NCI-H2196 treated with DMSO at 0.1 percent for 48 hours (cell line): ENCODE data around the gene LTBP1.
"Not testable (repeated sequence)": the region's sequence is repeated elsewhere in the genome, so short reads cannot be mapped to it uniquely, and the experiment has no call there.

Source experiments
- DNase-seq: peaks from one replicate; lab custom pipeline; 2025; ENCODE audit not compliant: unreplicated experiment; lab: John Stamatoyannopoulos, UW

The LTBP1 gene

GRCh38 chr2:33215983-33216382 is 269.2 kb downstream of the LTBP1 start:
- no peak for DNase-seq

- DNase-seq = no peak
These were observed 269.9 kb downstream of the LTBP1 start for GRCh38 chr2:33216508-33217182.

GRCh38 chr2:33217406-33217805 is 270.7 kb downstream of the LTBP1 start:
- no peak for DNase-seq

- DNase-seq = no peak
These were observed 272.4 kb downstream of the LTBP1 start for GRCh38 chr2:33219114-33219513.

GRCh38 chr2:33219850-33220275 is 273.1 kb downstream of the LTBP1 start:
- no peak for DNase-seq

- DNase-seq = no peak
These were observed 273.8 kb downstream of the LTBP1 start for GRCh38 chr2:33220533-33220932.

- DNase-seq = no peak
These were observed 274.5 kb downstream of the LTBP1 start for GRCh38 chr2:33221046-33221784.

GRCh38 chr2:33222309-33222708 is 275.6 kb downstream of the LTBP1 start:
- no peak for DNase-seq

GRCh38 chr2:33223856-33224255 is 277.1 kb downstream of the LTBP1 start:
- DNase-seq = no peak

- DNase-seq = no peak
These were observed 278.6 kb downstream of the LTBP1 start for GRCh38 chr2:33225350-33225749.

- no peak for DNase-seq
These were observed 279.8 kb downstream of the LTBP1 start for GRCh38 chr2:33226546-33226945.

- no peak for DNase-seq
These were observed 282.9 kb downstream of the LTBP1 start for GRCh38 chr2:33229646-33230045.

GRCh38 chr2:33230195-33230594 is 283.4 kb downstream of the LTBP1 start:
- DNase-seq = no peak

GRCh38 chr2:33230842-33231241 is 284.1 kb downstream of the LTBP1 start:
- no peak for DNase-seq

- not testable (repeated sequence) for DNase-seq
These were observed 288.8 kb downstream of the LTBP1 start for GRCh38 chr2:33235559-33235958.

GRCh38 chr2:33236482-33237385 is 290.0 kb downstream of the LTBP1 start:
- DNase-seq = no peak

GRCh38 chr2:33238111-33238510 is 291.4 kb downstream of the LTBP1 start:
- no peak for DNase-seq

GRCh38 chr2:33240178-33240577 is 293.4 kb downstream of the LTBP1 start:
- DNase-seq = no peak

GRCh38 chr2:33241072-33241471 is 294.3 kb downstream of the LTBP1 start:
- DNase-seq = no peak

- DNase-seq = no peak
These were observed 294.8 kb downstream of the LTBP1 start for GRCh38 chr2:33241581-33241980.

GRCh38 chr2:33242845-33243244 is 296.1 kb downstream of the LTBP1 start:
- DNase-seq = no peak

- no peak for DNase-seq
These were observed 299.7 kb downstream of the LTBP1 start for GRCh38 chr2:33246432-33246831.
